NCI-H187 treated with DMSO at 0.1 percent for 48 hours (cell line): ENCODE results near the gene ARTN.
A peak's percentile ranks its signal among the peaks of the same experiment; 100 is the strongest.

Source experiments
- DNase-seq: peaks from one replicate; lab custom pipeline; 2025; lab: John Stamatoyannopoulos, UW

The ARTN gene

DNA sequence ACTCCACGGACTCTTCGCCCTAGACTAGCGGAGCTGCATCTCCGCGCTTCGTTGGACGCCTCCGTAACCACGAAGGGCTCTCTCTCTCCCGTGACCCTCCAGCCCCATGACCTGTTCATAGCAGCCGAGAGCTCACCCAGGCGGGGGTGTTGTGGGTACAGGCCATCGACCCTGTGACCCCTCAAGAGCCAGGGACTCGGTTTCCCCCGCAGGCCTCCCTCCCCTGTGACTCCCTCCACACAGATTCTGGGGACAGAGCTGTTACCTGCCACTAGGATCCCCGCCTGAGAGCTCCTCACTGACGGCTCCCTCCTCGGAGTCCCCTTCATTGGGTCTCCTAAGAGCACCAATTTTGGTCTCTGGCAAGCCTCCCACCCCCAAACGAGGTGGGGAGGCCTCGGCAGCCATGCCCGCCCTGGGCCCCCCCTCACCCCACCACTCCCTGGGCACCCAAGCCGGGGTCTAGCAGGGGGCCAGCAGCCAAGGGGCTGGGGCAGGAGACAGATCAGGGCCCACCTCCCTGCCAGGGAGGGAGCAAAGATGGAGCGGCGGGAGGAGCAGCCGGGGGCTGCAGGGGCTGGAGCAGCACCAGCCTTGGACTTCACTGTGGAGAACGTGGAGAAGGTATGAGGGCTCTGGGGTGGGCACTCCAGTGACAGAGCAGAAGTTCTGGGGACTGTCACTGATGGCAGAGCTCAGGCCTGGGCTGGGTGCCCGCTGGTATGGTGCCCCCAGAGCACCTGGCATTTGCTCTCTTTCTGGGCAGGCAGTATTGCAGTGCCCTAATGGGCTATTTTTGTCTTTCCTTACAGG, 13.7 kb downstream of the ARTN start:
- no peak for DNase-seq

DNA sequence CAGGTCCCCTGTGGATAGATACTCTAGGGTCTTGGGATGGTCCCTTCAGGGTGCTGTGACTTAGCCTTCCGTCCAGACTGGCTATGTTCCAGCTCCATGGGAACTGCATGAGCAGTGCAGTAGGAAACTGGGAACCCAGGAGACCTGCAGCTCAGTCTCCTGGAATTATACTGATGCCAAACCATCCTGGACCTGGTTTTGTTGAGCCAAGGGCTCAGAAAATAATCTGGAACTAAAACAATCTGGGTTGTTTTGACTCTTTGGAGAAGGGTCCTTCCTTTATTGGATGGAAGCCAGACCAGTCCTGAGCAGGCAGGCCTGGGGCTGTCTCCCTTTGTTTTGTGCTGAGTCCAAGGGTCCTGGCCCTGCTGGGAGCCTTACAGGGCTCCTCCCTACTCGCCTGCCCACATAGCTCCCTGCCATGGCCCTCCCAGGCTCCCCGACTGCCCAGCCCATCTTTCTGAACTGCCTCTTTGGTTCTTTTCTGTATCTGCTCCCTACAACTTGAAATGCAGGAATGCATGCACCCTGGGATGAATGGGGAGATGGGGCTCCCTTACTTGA, 14.4 kb downstream of the ARTN start:
- DNase-seq = no peak

DNA sequence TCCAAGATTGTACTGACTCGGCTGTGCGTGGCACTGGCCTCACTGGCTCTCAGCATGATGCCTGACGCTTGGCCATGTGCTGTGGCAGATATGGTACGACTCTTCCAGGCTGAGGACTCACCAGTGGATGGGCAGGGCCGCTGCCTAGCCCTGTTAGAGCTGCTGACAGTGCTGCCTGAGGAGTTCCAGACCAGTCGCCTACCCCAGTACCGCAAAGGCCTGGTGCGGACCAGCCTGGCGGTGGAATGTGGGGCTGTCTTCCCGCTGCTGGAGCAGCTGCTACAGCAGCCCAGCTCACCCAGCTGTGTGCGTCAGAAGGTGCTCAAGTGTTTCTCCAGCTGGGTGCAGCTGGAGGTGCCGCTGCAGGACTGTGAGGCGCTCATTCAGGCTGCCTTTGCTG, 16.1 kb downstream of the ARTN start:
- DNase-seq = no peak

DNA sequence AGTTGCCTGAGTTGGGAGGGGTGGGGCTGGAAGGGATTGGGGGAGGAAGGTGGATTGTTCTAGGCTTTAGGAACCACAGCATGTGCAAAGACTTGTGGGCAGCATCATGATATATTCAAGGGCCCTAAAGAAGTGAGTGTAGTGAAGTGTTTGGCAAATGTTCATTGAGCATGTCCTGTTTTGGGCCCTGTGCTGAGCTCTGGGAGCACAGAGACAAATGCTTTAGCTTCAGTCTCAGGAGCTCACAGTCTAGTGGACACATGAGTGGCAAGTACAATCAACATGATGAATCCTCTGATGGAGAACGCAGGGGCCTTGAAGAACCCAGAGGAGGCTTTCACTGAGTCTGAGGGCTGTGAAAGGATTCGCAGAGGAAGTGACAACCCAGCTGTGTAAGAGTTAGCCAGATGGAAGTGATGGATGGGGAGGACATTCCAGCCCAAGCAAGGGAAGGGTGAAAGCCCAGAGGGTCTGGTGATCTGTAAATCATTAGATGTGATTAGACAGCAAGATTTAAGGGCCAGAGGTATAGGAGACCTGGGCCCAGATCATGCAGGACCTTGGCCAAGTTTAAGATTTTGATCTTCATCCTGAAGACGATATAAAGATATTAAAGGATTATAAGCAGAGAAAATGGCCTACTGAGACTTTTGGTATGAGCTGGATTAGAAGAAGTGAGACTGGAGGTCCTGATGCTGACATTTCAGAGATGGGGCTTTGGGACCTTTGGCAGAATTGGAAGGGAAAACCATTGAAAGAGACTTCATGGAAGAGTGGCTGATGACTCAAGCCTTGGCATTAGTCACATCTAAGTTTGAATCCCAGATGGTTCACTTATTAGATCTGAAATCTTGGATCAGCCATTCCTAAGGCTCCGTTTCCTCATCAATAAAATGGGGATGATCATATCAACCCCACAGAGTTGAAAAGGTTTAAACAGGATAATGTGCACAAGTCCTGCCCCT, 17.7 kb downstream of the ARTN start:
- no peak for DNase-seq

DNA sequence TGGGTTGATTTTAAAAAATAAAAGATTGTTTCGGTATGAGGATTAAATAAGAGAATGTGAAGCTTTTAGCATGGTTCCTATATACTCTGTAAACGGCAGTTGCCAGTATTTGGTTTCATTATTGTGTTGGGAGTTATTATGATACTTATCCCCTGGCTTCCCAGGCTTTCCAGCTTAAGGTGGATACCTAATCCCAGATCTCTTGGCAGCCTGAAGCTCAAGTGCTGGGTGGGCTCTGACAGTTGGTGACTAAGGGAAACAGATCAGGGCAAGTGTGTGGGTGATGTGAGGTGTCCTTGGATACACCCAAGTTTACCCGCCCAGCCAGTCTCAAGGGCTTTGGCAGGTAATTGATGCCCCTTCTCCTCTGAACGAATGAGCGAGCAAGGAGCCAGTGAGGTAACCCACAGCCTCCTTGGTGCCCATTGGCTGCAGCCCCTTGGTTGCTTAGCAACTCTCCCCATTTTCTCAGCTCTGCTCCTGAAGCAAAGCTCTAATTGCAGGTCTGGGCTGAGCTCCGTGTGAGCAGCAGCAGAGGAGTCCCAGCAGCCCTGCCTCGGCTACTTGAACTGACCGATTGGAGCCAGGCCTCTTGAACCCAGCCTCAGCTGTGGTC, 19.2 kb downstream of the ARTN start:
- peak; percentile 86 for DNase-seq

DNA sequence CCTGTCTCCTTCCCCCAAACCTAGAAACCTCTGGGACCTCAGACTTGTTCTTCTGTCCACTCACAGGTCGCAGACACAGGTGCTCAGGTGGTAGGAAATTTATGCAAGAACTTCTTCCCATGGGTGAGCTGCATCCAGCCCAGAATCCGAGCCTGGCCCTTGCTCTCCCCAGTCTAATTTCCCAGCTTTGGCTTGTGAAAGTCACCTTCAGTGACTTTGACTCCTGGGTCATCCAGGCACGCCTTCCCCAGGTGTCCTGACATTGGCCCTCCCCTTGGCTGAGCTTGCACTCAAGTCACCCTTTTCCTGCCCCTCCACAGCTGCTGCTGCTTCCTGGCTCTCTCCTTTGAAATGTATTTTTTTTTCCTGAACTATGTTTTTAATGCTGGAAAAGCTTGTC, 19.8 kb downstream of the ARTN start:
- no peak for DNase-seq

DNA sequence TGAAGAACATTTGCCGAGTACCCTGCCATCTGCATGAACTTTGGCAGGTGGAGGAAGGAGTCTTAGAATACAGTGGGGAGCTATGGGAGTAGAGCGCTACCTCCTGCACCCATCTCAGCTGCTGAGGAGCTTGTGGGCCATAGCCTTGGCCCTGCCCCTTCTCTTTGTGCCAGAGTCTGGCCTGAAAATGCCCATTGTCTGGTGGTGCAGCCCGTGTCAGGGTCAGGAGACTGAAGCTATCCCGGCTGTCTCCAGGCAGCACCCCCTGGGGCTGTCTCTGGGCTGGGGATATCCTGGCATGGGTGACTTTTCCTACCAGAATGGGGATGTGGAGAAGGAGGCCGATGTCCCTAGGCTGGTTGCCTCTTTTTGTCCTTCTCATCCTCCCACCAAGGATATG, 20.4 kb downstream of the ARTN start:
- no peak for DNase-seq

DNA sequence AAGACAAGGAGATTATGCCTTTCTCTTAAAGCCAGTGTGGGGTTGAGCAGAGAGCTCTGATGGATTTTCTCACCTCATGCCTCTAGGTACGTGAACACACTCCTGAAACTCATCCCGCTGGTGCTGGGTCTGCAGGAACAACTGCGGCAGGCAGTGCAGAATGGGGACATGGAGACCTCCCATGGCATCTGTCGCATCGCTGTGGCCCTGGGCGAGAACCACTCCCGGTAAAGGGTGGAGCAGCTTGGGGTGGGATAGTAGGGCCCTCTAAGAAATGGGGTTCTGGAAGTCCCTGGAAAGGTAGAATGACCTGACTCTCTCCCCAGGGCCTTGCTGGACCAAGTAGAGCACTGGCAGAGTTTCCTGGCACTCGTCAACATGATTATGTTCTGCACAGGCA, 22.6 kb downstream of the ARTN start:
- DNase-seq = no peak

DNA sequence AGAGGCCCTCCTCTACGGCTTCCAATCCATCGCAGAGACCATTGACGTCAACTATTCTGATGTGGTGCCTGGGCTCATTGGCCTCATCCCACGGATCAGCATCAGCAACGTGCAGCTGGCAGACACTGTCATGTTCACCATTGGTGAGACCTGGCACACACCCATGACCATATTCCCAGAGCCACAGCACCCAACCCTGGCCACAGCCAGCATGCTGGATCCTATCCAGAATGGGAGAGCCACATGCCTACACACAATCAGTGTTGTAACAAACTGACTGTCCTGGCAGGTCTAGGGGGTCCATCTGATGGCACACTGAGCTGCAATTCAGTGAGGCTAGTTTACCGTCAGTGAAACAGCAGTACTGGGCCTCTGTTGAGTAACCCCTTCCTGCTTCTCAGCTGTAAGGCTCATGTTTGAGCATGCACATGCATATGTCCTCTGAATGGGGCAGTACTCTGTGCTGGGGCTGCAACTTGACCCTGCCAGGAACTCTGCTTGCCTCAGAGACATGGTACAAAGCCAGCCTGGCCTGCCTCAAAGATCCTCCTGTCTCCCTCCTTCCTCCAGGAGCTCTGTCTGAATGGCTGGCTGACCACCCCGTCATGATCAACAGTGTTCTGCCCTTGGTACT, 23.9 kb downstream of the ARTN start:
- no peak for DNase-seq

DNA sequence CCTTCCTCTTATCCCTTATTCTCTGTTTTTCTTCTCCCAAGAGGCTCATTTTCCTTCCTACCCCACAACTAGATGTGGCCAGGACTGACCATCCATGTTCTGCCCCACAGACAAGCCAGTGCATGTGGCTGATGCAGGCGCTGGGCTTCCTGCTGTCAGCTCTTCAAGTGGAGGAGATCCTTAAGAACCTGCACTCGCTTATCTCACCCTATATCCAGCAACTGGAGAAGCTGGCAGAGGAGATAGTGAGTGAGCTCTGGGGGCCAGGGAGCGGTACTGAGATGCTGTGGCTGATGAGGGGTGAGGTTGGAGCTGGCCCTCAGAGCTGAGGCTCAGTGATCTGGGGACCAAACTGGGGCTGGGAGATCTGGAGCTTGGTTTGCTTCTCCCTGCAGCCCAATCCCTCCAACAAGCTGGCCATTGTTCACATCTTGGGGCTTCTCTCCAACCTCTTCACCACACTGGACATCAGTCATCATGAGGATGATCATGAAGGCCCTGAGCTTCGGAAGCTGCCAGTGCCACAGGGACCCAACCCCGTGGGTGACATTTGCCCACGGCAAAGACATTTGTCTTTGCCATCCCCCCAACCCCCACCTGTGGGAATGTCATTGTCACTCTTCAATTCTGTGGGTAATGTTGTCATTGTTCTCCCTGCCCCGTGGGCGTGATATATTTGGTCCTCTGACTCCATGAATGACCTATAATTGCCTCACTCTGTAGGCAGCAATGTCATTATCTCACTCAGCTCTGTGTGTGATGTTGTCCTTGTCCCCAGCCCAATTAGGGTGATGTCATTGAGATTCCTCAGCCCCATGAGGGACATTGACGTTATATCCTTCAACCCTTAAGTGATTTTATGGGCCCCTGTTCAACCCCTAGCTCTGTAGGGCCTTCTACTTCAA, 25.0 kb downstream of the ARTN start:
- DNase-seq = no peak

DNA sequence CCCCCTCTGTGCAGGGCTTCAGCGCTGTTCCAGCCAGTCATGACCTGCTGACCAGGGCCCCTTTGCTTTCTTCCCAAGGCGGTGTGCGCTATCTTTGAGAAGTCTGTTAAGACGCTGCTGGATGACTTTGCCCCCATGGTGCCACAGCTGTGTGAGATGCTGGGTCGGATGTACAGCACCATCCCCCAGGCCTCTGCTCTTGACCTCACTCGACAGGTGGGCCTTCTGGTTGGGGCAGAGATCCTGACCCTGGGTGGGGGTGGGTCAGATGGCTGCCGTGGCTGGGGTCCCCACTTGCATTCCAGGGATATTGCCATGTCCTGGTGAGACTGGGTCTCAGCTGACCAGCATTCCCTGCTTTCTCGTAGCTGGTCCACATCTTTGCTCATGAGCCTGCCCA, 27.2 kb downstream of the ARTN start:
- no peak for DNase-seq

DNA sequence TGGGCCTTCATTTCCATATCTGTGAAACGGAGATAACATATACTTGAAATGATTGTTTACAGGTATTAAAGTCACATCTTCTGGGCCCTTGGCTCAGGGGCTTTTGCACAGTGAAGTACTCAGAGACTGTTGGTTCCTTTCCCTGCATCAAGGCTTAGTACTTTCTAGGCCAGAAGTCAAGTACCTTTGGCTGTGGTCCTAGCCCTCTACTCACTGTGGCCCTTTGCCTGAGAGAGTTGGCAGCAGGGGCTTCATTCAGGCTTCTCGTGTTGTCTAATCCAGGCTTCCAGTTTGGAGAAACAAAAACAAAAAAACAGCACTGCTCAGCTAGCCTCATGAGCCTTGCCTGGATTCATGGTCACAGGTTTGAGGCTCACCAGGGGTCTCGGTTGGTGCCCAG, 28.1 kb downstream of the ARTN start:
- no peak for DNase-seq

DNA sequence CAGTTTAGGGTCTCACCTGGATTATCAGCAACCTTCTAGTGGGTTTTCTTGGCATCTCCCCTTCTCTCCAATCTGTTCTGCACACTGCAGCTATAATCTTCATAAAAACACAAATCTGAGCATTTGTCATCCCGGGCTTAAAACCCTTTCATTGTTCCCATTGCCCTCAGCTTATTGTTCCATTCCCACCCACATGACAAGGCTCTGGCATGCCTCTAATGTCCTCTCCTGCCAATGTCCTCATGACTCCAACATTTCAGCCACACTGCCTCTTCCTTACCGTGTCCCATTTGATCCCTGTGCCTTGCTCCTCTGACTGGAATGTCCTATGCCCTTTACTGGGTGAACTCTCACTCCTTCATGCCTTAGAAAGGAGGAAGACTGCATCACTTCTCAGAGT, 28.7 kb downstream of the ARTN start:
- no peak for DNase-seq

DNA sequence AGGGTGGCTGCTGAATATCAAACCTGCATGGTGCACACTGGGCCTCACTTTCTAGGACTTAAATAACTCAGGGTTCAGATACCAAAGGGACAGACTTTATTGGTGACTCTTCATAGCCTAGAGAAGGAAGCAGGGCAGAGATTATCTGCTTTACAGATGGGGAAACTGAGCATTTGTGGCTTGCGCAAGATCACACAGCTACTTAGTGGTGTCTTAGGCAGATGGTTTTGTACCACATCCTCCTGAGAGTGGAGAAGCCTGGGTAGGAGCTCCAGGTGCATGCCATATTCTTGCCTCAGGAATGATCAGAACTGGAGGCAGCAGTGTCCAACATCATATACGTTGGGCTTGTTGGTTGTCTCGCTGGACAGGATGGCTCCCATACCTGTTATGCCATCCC, 29.4 kb downstream of the ARTN start:
- DNase-seq = no peak

DNA sequence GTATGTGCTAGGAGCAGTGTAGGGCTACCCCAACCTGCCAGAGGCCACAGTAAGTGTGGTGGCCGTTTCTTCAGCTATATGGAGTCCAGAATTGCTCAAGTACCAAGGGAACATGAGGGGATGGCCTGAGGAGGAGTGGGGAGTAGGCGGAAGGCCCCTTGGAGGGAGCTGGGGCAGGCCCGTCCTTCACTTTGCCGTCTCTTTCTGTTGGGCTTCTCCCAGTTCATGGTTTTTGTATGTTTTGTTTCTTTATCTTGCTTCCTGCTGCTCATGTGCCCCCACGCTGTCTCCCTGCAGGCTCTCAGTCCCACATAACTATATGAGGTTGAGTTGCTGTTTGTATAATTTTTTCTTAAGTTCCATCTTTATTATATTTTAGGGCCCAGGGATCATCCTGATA, 30.3 kb downstream of the ARTN start:
- DNase-seq = no peak

DNA sequence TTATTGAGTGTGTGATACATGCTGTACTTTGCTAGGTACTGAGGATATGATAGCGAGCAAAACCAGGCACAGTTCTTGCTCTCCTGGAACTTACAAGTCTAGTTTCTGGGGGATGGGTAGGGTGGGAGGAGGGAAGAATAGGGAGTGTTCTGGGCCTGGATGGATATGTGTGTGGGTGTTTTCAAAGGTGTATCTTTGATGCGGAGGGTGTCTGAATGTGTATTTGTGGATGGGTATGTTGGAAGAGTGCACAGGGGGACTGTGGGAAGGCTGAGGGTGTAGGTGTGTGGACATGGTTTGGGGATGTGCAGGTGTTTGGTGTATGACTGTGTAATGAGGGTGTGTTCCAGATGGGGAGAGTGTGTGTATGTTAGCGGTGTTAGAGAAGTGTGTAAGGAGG, 31.7 kb downstream of the ARTN start:
- no peak for DNase-seq

DNA sequence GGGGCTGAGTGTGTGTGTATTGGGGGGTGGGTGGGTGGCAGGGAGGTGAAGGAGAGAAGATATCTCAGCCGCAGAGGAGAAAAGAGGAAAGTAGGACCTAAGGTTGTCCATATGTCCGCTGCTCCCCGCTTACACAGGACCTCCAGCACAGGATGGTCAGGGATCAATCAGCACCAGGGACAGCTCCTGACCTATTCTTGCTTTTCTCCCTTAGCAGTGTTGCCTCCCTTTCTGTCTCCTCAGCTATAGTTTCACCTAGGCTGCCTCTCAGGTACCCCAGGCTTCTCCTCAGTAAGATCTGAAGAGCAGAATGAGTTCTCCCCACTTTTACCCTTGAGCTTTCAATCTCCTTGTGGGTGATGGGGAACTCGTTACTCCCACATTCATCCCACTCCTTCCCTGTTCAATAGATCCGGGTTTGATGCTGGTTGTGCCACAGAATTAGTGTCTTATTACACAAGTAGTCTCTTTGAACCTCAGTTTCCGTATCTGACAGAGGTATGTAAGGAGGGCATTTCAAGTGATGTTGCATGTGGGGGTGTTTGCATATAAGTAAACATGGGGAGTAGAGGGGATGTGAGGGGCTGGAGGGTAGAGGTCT, 34.8 kb downstream of the ARTN start:
- no peak for DNase-seq

DNA sequence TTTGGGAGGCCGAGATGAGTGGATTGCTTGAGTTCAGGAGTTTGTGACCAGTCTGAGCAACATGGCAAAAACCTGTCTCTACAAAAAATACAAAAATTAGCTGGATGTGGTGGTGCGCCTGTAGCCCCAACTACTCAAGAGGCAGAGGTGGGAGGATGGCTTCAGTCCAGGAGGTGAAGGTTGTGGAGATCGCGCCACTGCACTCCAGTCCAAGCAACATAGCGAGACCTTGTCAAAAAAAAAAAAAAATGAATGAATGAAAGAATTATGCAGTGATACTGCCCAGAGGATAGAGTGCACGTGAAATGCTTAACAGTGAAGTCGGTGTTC, 35.8 kb downstream of the ARTN start:
- DNase-seq = no peak

DNA sequence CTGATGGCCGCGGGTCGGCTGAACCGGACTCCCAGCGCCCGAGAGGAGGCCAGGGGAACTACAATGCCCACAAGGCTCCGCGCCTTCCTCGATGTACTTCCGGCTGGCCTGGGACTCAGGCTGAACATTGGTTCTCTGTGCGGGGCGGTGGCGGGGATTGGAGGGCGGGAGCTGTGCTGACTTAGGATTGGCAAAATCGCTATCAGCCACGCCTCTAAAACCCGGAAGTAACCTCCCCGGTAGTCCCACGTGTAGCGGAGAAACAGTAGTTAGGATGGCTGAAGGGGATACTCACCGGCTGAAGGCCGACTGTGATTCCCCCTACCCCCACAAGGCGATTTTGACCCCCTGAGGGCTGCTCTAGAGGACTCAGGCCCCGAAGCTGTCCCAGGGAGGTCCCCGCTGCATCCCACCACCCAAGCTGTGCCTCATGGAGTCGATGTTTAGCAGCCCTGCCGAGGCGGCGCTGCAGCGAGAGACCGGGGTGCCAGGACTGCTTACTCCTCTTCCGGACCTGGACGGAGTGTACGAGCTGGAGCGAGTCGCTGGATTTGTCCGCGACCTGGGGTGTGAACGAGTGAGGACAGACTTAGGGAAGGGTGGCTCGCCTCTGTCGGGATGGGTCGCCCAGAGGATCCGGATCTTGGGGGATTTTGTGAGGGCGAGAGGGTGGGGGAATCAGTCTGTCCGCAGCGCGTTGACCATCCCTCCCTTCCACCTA, 36.3 kb downstream of the ARTN start, which contains the start of gene DPH2:
DPH2 (plus strand) TSS at position 265 of the 721 bp plus-strand sequence; CDS start at position 431, 166 bp downstream.
- peak; percentile 89 for DNase-seq

DNA sequence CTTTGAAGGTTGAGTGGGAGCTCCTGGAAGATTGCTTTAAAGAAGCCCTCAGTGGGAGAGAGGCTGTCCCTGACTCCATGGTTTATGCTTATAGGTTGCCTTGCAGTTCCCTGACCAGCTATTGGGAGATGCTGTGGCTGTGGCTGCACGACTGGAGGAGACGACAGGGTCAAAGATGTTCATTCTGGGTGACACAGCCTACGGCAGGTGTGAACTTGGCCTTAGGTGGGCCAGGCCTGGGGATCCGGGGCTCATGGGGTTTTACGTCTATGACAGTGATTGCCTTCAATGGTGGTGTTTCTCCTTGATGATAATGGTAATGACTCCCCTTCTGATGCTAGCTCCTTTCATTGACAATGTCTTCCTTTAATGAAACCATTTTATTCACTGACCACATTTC, 36.9 kb downstream of the ARTN start:
- DNase-seq = no peak
